Nephron progenitor cell (in vitro differentiated cells): ENCODE results near the gene ITGAD.
A peak's percentile ranks its signal among the peaks of the same experiment; 100 is the strongest.

ENCODE experiments used
- DNase-seq: peaks from one replicate; pipeline ENCODE4 v3.0.0; 2021
- H3K27ac Mint-ChIP-seq: 2 replicates; pipeline ENCODE4 v1.8.0; 2021; ENCODE audit warnings: mild to moderate bottlenecking, moderate library complexity, mixed read lengths
- H3K27me3 Mint-ChIP-seq: 2 replicates; pipeline ENCODE4 v1.8.0; 2021; ENCODE audit warnings: mild to moderate bottlenecking, low read depth, mixed read lengths; ENCODE audit not compliant: poor library complexity
- H3K36me3 Mint-ChIP-seq: 2 replicates; pipeline ENCODE4 v1.8.0; 2021; ENCODE audit warnings: low read depth, mixed read lengths
- H3K4me1 Mint-ChIP-seq: 2 replicates; pipeline ENCODE4 v1.8.0; 2021; ENCODE audit warnings: mixed read lengths
- H3K4me3 Mint-ChIP-seq: 2 replicates; pipeline ENCODE4 v1.8.0; 2021; ENCODE audit warnings: mild to moderate bottlenecking, moderate library complexity, mixed read lengths
- H3K9me3 Mint-ChIP-seq: 2 replicates; pipeline ENCODE4 v1.8.0; 2021; ENCODE audit warnings: mild to moderate bottlenecking, moderate library complexity, mixed read lengths
- CTCF ChIP-seq: fragments of 200-600 bp; sonication (generic); IDR thresholded peaks from 2 replicates; pipeline ENCODE4 v1.5.0; 2021; ENCODE audit warnings: antibody characterized with exemption

The ITGAD gene

DNA sequence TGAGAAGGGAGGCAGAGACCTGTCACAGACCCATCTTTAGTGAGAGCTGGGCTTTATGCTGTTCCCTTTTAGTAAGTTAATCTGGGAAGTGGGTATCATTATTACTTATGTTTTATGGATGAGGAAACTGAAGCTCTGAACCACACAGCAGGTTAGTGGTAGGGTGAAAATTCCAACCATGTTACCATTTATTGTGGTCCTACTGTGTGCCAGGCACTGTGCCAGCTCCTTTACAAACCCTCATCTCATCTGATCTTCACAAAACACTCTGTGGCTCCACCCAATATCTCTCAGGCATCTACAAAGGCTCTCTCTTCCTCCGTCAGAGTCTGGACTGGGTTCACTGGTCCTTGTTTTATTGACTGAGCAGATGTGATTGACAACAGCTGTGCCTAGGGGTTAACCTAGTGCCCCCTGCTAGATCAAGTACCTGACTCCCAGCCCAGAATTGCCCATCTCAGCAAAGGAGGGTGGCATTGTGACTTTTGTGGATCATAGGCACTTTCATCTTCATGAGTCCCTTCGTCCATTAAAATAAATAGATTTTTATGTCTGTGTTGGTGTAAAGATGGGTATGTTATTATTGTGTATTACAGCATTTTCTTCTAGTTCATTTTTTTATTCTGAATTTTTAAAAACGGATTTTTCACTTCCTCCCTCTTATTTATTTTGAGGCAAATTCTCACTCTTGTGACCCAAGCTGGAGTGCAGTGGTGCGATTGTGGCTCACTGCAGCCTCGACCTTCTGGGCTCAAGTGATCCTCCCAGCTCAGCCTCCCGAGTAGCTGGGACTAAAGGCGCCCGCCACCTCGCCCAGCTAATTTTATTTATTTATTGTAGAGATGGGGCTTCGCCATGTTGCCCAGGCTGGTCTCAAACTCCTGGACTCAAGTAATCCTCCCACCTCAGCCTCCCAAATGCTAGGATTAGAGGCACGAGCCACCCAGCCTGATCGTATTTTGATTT, 81.9 kb downstream of the ITGAD start:
- DNase-seq = no peak
- peaks cover 6% of the 10 kb centered on the region for H3K36me3 Mint-ChIP-seq
- no peak overlapping the region for H3K27ac Mint-ChIP-seq
- peaks cover 30% of the 10 kb centered on the region for H3K4me1 Mint-ChIP-seq
- no peak for TF ChIP-seq CTCF
- H3K4me3 Mint-ChIP-seq = no peak overlapping the region
- H3K9me3 Mint-ChIP-seq = no peaks in the 10 kb centered on the region
- peaks cover 76% of the 10 kb centered on the region for H3K27me3 Mint-ChIP-seq

GRCh38 chr16:31475946-31476302, 82.8 kb downstream of the ITGAD start:
- H3K36me3 Mint-ChIP-seq = peaks cover 6% of the 10 kb centered on the region
- peaks cover 29% of the 10 kb centered on the region for H3K4me1 Mint-ChIP-seq
- H3K27ac Mint-ChIP-seq = no peak overlapping the region

More at GRCh38 chr16:31475946-31476302, 82.8 kb downstream of the ITGAD start:
- Mint-ChIP-seq H3K27me3 (peaks cover 83% of the 10 kb centered on the region), H3K9me3 (no peaks in the 10 kb centered on the region), H3K4me3 (peak overlapping the region; percentile 75)
- peak; percentile 18 for DNase-seq
- no peak for TF ChIP-seq CTCF
